GM23338 (cell line): Measurements from ENCODE around the gene SLBP. TPM values are rescaled to one million over a fixed set of nuclear protein-coding genes. Genes with fewer than 3 reads are reported as not detected.

Experiments
- ATAC-seq: fragments of 200-7000 bp; cut with Tn5 transposase; 3 replicates; pipeline ENCODE4 v1.9.1; 2020
- DNase-seq: peaks from one replicate; pipeline ENCODE4 v3.0.0-alpha.2; 2015; ENCODE audit warnings: low spot score
- H2AFZ ChIP-seq: fragments of 200-600 bp; sonication (generic); 2 replicates; pipeline ENCODE4 v1.8.0; 2016; ENCODE audit warnings: antibody characterized with exemption, mild to moderate bottlenecking, moderate library complexity
- H3F3A ChIP-seq: fragments of 200-600 bp; sonication (generic); replicated peaks from 2 replicates; pipeline ENCODE4 v1.8.0; 2017; ENCODE audit warnings: antibody characterized with exemption, mixed run types, low read depth
- H3K27ac ChIP-seq: fragments of 200-600 bp; sonication (generic); 2 replicates; pipeline ENCODE4 v1.6.1; 2016; ENCODE audit warnings: low read depth
- H3K27me3 ChIP-seq: fragments of 200-600 bp; sonication (generic); 2 replicates; pipeline ENCODE4 v1.8.0; 2016; ENCODE audit warnings: mild to moderate bottlenecking, mixed run types, moderate library complexity; ENCODE audit not compliant: insufficient read depth
- H3K36me3 ChIP-seq: fragments of 200-600 bp; sonication (generic); 2 replicates; pipeline ENCODE4 v1.8.0; 2016; ENCODE audit warnings: mild to moderate bottlenecking; ENCODE audit not compliant: insufficient read depth
- H3K4me1 ChIP-seq: fragments of 200-600 bp; sonication (generic); 2 replicates; pipeline ENCODE4 v1.8.0; 2016; ENCODE audit warnings: mild to moderate bottlenecking, moderate library complexity; ENCODE audit not compliant: insufficient read depth
- H3K4me2 ChIP-seq: fragments of 200-600 bp; sonication (generic); 2 replicates; pipeline ENCODE4 v1.7.1; 2017; ENCODE audit warnings: mixed run types
- H3K4me3 ChIP-seq: fragments of 200-600 bp; sonication (generic); 2 replicates; pipeline ENCODE4 v1.6.1; 2016; ENCODE audit warnings: mixed run types
- H3K79me2 ChIP-seq: fragments of 200-600 bp; sonication (generic); replicated peaks from 2 replicates; pipeline ENCODE4 v1.8.0; 2017; ENCODE audit warnings: mild to moderate bottlenecking; ENCODE audit not compliant: insufficient read depth
- H3K9me2 ChIP-seq: fragments of 200-600 bp; sonication (generic); 2 replicates; pipeline ENCODE4 v1.8.0; 2017; ENCODE audit not compliant: insufficient read depth
- H4K20me1 ChIP-seq: fragments of 200-600 bp; sonication (generic); replicated peaks from 2 replicates; pipeline ENCODE4 v1.8.0; 2017; ENCODE audit warnings: mild to moderate bottlenecking; ENCODE audit not compliant: insufficient read depth
- H3K27ac Mint-ChIP-seq: 2 replicates; pipeline ENCODE4 v1.8.0; 2020; ENCODE audit warnings: inconsistent platforms, mild to moderate bottlenecking, moderate library complexity, mixed read lengths
- H3K27me3 Mint-ChIP-seq: 3 replicates; pipeline ENCODE4 v1.8.0; 2022; ENCODE audit warnings: low read depth, mild to moderate bottlenecking, moderate library complexity, mixed read lengths, inconsistent platforms; ENCODE audit not compliant: insufficient read depth, poor library complexity
- H3K36me3 Mint-ChIP-seq: 3 replicates; pipeline ENCODE4 v1.8.0; 2021; ENCODE audit warnings: low read depth, mild to moderate bottlenecking, inconsistent platforms, moderate library complexity, mixed read lengths
- H3K4me1 Mint-ChIP-seq: 3 replicates; pipeline ENCODE4 v1.8.0; 2020; ENCODE audit warnings: mild to moderate bottlenecking, inconsistent platforms, mixed read lengths
- H3K4me3 Mint-ChIP-seq: 3 replicates; pipeline ENCODE4 v1.8.0; 2021; ENCODE audit warnings: moderate library complexity, mild to moderate bottlenecking, inconsistent platforms, mixed read lengths
- H3K9me3 Mint-ChIP-seq: 3 replicates; pipeline ENCODE4 v1.8.0; 2020; ENCODE audit warnings: moderate library complexity, mild to moderate bottlenecking, inconsistent platforms, mixed read lengths
- CREB1 ChIP-seq: fragments of 250-450 bp; sonication (Bioruptor Pico); IDR thresholded peaks from 2 replicates; pipeline ENCODE4 v1.5.0; 2020; ENCODE audit warnings: low read depth, mild to moderate bottlenecking, moderate library complexity
- CTCF ChIP-seq, 2 experiments: fragments of 200-600 bp in 1 of 2; sonication (generic) in 1 of 2; conservative IDR thresholded peaks; 2 replicates each; pipeline versions ENCODE4 v1.5.1 to v1.6.1; 2016 to 2017; ENCODE audit warnings: antibody characterized with exemption in 2 of 2, low read depth in 2 of 2, mild to moderate bottlenecking in 2 of 2, moderate library complexity in 1 of 2
- ETS1 ChIP-seq: IDR thresholded peaks from 2 replicates; pipeline ENCODE4 v1.6.1; 2016; ENCODE audit warnings: antibody characterized with exemption
- EZH2 ChIP-seq: fragments of 200-600 bp; sonication (generic); IDR thresholded peaks from one replicate; pipeline ENCODE4 v1.8.0; 2017; ENCODE audit warnings: antibody characterized with exemption, mild to moderate bottlenecking, low read depth; ENCODE audit not compliant: unreplicated experiment
- EZH2phosphoT487 ChIP-seq: fragments of 200-600 bp; sonication (generic); IDR thresholded peaks from one replicate; pipeline ENCODE4 v1.8.1; 2018; ENCODE audit warnings: antibody characterized with exemption; ENCODE audit not compliant: unreplicated experiment
- JUNB ChIP-seq: IDR thresholded peaks from one replicate; pipeline ENCODE4 v1.6.1; 2016; ENCODE audit warnings: antibody characterized with exemption; ENCODE audit not compliant: unreplicated experiment
- NANOG ChIP-seq: IDR thresholded peaks from 2 replicates; pipeline ENCODE4 v1.6.1; 2016; ENCODE audit warnings: antibody characterized with exemption, borderline replicate concordance
- REST ChIP-seq: IDR thresholded peaks from one replicate; pipeline ENCODE4 v1.6.1; 2018; ENCODE audit warnings: antibody characterized with exemption; ENCODE audit not compliant: unreplicated experiment
- STAT1 ChIP-seq: IDR thresholded peaks from one replicate; pipeline ENCODE4 v1.6.1; 2016; ENCODE audit warnings: antibody characterized with exemption; ENCODE audit not compliant: unreplicated experiment
- ZNF114 ChIP-seq: fragments of 250-450 bp; sonication (Bioruptor Pico); IDR thresholded peaks from 2 replicates; pipeline ENCODE4 v1.5.0; 2020; ENCODE audit warnings: mild to moderate bottlenecking, moderate library complexity
- polyA plus RNA-seq: library from polyadenylated mRNA; unstranded; fragments of >200 nt; fragmentation: Nextera tagmentation; extraction: Ambion mirVana; gene quantifications from 2 replicates; pipeline ENCODE4 v1.2.1, GENCODE V29; 2016
- total RNA-seq: library from RNA; depleted of rRNA; stranded (reverse); fragments of >200 nt; shearing (Covaris generic); gene quantifications from 2 replicates; pipeline ENCODE4 v1.2.3, GENCODE V29; 2014

Gene SLBP
- total and polyA plus RNA-seq, 2 experiments from 2014 or later: 54.4 to 58.6 TPM

GRCh38 chr4:1752284-1753041 lies 40.3 kb upstream of the SLBP start:
- no peaks in the 10 kb centered on the region for H3K36me3 Mint-ChIP-seq
- TF ChIP-seq NANOG (no peak), CTCF (conservative IDR thresholded peaks at IDR 0.05; ENCODE audit: low read depth in 2 of 2) (peak in 1 of 2 experiments; percentile 41; a peak in 2 of 4 replicates), JUNB (no peak), CREB1 (no peak), EZH2phosphoT487 (no peak), REST (no peak)
- no peak overlapping the region for H2AFZ ChIP-seq
- no peak overlapping the region for H3K27ac ChIP-seq
- ATAC-seq: peak; percentile 19
- H3K27ac Mint-ChIP-seq: no peak overlapping the region
- H4K20me1 ChIP-seq: no peaks in the 10 kb centered on the region
- no peaks in the 10 kb centered on the region for H3K4me1 Mint-ChIP-seq
- no peaks in the 10 kb centered on the region for H3K36me3 ChIP-seq
- no peak overlapping the region; the same call in 1 of the 2 replicates for H3K4me2 ChIP-seq
- H3F3A ChIP-seq: no peaks in the 10 kb centered on the region
- H3K4me3 Mint-ChIP-seq: no peak overlapping the region
- no peak overlapping the region for H3K4me3 ChIP-seq
- H3K27me3 ChIP-seq: no peaks in the 10 kb centered on the region
- no peaks in the 10 kb centered on the region for H3K4me1 ChIP-seq
- no peaks in the 10 kb centered on the region for H3K9me3 Mint-ChIP-seq
- H3K9me2 ChIP-seq: no peaks in the 10 kb centered on the region
- no peaks in the 10 kb centered on the region for H3K79me2 ChIP-seq
- H3K27me3 Mint-ChIP-seq: peaks cover 2% of the 10 kb centered on the region
- DNase-seq: peak; percentile 59

GRCh38 chr4:1751919-1752283 lies 39.8 kb upstream of the SLBP start:
- no peaks in the 10 kb centered on the region for H3K9me3 Mint-ChIP-seq
- Histone ChIP-seq H4K20me1 (no peaks in the 10 kb centered on the region), H3F3A (no peaks in the 10 kb centered on the region), H3K79me2 (no peaks in the 10 kb centered on the region), H2AFZ (no peak overlapping the region), H3K4me2 (no peak overlapping the region), H3K4me1 (no peaks in the 10 kb centered on the region), H3K4me3 (no peak overlapping the region), H3K27me3 (no peaks in the 10 kb centered on the region), H3K27ac (no peak overlapping the region), H3K36me3 (no peaks in the 10 kb centered on the region), H3K9me2 (no peaks in the 10 kb centered on the region)
- no peaks in the 10 kb centered on the region for H3K36me3 Mint-ChIP-seq
- no peak overlapping the region for H3K27ac Mint-ChIP-seq
- no peak overlapping the region for H3K4me3 Mint-ChIP-seq
- ATAC-seq (no peak), DNase-seq (no peak)
- peaks cover 3% of the 10 kb centered on the region for H3K27me3 Mint-ChIP-seq
- no peaks in the 10 kb centered on the region for H3K4me1 Mint-ChIP-seq
- TF ChIP-seq CTCF (conservative IDR thresholded peaks at IDR 0.05; ENCODE audit: low read depth in 2 of 2): no peak
- TF ChIP-seq EZH2phosphoT487: no peak
- TF ChIP-seq EZH2: no peak
- TF ChIP-seq NANOG: no peak
- TF ChIP-seq CREB1: no peak
- no peak for TF ChIP-seq JUNB
- no peak for TF ChIP-seq STAT1
- TF ChIP-seq ETS1: no peak
- no peak for TF ChIP-seq ZNF114
